Measurements from ENCODE around the gene SAMD11.

GRCh38 chr1:907611-908451 is 15.9 kb upstream of the SAMD11 start:
- TF ChIP-seq MLX (CRISPR knock-in tag; IDR thresholded peaks at IDR 0.05), result no peak
- no peak for TF ChIP-seq HDAC6 (IDR thresholded peaks at IDR 0.05; ENCODE audit: low read depth, low read length)
- TF ChIP-seq RAD51 (IDR thresholded peaks at IDR 0.05; ENCODE audit: borderline replicate concordance), result no peak
- TF ChIP-seq SP1 (IDR thresholded peaks at IDR 0.05), result no peak
- no peak for TF ChIP-seq SP1 (CRISPR knock-in tag; IDR thresholded peaks at IDR 0.05)
- no peak for TF ChIP-seq FOXK2 (IDR thresholded peaks at IDR 0.05)
- TF ChIP-seq, protein P1, sequence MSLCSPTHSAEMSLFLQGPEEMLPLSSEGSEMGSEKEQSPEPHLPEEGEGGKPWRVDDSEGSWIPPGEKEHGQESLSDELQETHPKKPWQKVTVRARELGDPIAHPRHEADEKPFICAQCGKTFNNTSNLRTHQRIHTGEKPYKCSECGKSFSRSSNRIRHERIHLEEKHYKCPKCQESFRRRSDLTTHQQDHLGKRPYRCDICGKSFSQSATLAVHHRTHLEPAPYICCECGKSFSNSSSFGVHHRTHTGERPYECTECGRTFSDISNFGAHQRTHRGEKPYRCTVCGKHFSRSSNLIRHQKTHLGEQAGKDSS (CRISPR knock-in tag; IDR thresholded peaks at IDR 0.05; ENCODE audit: borderline replicate concordance, low read depth), result no peak
- TF ChIP-seq NR2F1 (CRISPR knock-in tag; IDR thresholded peaks at IDR 0.05), result no peak
- TF ChIP-seq EHMT2 (IDR thresholded peaks at IDR 0.05; ENCODE audit: borderline replicate concordance, low read depth, low read length), result no peak
- TF ChIP-seq GABPA (IDR thresholded peaks at IDR 0.05; ENCODE audit: low read depth, low read length), result no peak
- TF ChIP-seq GABPA (CRISPR knock-in tag; IDR thresholded peaks at IDR 0.05; ENCODE audit: low read depth), result no peak
- TF ChIP-seq TAF1 (CRISPR knock-in tag; IDR thresholded peaks at IDR 0.05), result no peak
- TF ChIP-seq ZNF577 (CRISPR knock-in tag; IDR thresholded peaks at IDR 0.05; ENCODE audit: borderline replicate concordance, low read depth), result no peak
- no peak for TF ChIP-seq MXI1 (IDR thresholded peaks at IDR 0.05; ENCODE audit: borderline replicate concordance, low read depth, low read length)
- TF ChIP-seq, protein P2, sequence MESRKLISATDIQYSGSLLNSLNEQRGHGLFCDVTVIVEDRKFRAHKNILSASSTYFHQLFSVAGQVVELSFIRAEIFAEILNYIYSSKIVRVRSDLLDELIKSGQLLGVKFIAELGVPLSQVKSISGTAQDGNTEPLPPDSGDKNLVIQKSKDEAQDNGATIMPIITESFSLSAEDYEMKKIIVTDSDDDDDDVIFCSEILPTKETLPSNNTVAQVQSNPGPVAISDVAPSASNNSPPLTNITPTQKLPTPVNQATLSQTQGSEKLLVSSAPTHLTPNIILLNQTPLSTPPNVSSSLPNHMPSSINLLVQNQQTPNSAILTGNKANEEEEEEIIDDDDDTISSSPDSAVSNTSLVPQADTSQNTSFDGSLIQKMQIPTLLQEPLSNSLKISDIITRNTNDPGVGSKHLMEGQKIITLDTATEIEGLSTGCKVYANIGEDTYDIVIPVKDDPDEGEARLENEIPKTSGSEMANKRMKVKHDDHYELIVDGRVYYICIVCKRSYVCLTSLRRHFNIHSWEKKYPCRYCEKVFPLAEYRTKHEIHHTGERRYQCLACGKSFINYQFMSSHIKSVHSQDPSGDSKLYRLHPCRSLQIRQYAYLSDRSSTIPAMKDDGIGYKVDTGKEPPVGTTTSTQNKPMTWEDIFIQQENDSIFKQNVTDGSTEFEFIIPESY (CRISPR knock-in tag; IDR thresholded peaks at IDR 0.05), result no peak

Data from HepG2 (cell line).